Astrocyte of the hippocampus (primary cell): ENCODE data around the gene CD22.
A peak's percentile ranks its signal among the peaks of the same experiment; 100 is the strongest.

Source experiments
- DNase-seq: peaks from one replicate; pipeline ENCODE4 v3.0.0; 2011; ENCODE audit warnings: low read depth, low spot score

CD22 gene

DNA sequence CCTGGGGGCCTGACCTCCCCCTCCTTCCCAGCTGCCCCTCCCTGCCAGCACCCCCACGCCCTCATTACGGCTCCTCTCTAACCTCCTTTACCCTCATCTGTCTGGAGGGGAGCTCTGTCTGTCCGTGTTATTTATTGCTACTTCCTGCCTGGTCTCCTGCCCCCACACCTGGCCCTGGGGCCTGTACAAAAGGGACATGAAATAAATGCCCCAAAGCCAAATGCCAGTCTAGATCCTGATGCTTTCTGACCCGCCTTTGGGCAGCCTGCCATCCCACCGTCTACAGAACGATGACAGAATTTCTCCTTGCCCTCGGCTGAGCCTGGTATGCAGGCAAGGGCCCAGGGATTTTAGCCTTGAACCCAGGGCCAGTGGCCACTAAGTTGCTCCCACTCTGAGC lies 15.4 kb upstream of the CD22 start:
- DNase-seq, result peak; percentile 20

DNA sequence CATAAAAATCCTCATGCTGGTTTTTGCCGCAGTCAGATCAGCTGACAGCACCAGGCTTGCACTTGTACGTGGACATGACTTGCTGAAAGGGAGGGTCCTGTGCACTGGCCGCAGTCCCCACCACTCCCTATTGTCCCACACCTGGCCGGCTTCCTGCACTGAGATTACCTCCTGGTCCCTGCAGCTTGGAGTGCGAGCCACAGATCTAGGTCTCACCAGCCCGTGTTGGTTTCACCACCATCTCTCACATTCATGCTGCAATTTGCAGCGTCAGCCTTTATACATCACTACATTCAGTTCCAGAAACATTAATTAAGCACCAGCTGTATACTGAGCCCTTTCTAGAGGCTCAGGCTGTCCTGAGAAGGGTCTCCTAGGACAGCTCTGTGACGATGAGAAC lies 15.0 kb upstream of the CD22 start:
- DNase-seq, result no peak

DNA sequence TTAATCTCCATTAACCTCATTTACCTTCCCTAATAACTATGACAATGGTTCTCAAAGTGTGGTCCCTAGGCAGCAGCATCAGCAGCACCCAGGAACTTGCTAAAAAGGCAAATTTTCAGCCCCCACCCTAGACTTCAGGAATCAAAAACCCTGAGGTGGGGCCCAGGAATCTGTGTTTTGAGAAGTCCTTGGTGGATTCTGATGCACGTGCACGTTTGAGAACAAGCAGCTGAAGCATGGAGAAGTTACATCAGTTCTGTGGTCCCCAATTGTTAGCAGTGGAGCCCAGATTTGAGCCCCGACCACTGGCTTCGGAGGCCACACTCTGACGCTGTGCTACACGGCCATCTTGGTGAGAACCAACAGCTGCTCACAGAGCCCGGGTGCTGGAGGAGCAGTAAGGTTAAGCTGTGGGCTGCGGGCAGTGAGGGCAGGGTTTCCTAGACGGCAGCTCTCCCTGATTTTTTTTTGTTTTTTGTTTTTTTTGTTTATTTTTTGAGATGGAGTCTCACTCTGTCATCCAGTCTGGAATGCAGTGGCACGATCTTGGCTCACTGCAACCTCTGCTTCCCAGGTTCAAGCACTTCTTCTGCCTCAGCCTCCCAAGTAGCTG lies 14.0 kb upstream of the CD22 start:
- no peak for DNase-seq

DNA sequence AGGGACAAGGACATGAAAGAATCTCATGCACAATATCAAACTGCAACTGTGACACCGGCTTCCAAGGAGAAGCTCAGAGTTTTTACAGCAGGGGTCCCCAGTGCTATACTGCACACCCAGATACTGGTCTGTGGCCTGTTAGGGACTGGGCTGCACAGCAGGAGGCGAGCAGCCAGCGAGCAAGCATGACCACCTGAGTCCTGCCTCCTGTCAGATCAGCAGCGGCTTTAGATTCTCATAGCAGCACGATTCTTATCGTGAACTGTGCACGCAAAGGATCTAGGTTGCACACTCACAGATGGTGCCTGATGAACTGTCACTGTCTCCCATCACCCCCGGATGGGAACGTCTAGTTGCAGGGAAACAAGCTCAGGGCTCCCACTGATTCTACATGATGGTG lies 13.1 kb upstream of the CD22 start:
- DNase-seq, result no peak

DNA sequence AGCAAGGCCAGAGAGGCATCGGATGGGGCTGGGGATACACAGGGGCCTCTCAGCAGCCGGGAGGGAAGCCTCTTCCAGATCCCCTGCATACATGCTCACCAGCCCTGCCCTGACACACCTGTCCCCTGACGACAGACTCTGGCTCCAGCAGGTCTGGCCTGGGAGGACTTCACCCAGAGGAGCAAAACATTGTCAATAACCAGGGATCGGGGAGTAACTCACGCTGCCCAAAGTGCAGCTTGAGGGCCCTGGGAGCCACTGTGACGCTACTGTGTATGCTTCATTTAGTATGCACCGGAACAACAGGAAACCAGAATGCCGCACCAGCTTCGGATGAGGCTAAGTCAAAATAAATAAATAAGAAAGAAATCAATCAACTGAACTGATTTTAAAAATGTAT lies 12.4 kb upstream of the CD22 start:
- no peak for DNase-seq

DNA sequence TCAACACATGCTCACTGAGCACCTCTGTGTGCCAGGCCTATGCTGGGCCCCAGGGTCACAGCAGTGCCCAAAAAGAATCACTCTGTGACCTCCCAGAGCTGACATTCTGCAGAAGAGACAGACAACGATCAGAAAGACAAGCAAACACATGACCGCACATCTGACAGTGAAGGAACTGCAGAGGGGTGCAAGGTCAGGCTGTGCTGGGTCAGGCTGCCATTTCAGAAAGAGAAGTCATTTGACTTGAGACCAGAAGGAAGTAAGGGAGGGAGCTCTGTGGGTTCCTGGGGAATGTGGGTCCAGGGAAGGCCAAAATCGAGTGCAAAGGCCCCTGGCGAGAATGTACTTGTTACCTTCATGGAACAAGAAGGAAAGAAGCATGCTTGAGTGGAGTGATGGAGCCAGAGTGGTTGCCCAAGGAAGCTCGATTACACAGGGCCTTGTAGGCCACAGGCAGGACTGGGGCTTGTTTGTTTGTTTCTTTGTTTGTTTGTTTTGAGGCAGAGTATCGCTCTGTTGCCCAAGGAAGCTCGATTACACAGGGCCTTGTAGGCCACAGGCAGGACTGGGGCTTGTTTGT lies 11.4 kb upstream of the CD22 start:
- DNase-seq, result no peak

DNA sequence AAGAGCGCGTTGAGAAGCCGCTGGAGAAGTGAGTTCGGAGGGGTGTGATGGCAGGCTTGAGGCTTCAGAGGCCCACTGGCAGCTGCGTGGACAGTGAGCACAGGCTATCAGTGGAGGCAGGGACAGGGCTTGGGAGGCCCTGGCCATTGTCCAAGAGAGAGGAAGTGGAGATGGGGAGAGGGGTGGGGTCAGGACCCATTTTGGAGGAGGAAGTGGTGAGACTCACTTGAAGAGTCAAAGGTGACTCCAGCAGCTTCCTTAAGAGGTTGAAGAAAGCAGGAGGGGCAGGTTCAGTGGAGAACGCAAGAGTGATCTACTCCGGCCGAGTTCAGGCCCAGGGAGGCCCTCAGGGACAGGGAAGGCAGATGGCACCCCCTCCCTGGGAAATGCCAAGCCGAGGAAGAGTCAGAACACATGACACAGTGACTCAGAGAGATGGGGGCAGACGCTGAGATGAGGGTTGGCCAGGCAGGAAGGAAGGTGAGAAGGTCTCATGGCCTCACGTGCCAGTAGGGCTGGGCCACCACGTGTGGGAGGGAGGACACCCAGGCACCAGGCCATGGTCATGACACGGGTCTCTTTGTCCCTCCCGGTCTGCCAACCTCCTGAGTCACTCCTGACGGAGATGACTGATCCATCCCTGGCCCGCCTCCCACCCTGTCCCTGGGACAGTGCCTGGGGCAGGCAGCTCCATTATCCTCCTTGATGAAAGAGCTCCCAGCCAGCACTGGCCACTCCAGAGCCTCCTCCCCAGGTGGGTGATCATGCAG lies 10.1 kb upstream of the CD22 start:
- peak; percentile 35 for DNase-seq

DNA sequence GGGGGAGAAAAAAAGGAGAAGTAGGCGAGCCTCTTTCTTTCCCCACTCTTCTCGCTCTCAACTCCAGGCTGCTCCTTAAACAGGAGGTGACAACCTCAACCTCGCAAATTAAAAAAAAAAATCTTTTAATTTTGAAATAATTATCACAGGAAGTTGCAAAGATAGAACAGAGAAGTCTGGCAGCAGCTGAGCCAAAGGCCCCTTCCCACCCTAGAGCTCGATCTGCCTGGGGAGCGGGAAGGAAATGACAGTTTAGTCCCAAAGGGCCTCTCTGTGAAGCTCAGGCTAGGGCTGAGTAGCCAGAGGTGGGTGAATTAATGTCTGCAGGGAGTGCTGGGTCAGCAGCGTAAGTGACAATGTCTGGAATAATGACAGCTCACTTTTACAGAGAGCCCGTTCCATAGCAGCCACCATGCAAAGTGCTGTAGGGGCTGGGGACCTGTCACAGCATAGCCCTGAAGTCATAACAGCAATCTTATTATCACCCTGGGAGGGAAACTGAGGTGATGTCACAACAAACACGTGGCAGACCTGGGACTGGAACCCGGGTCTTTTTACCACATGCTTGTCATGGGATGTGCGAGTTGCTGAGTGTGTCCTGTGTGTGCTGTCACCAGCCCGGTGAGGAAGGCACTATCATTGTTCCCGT lies 8.8 kb upstream of the CD22 start:
- no peak for DNase-seq

DNA sequence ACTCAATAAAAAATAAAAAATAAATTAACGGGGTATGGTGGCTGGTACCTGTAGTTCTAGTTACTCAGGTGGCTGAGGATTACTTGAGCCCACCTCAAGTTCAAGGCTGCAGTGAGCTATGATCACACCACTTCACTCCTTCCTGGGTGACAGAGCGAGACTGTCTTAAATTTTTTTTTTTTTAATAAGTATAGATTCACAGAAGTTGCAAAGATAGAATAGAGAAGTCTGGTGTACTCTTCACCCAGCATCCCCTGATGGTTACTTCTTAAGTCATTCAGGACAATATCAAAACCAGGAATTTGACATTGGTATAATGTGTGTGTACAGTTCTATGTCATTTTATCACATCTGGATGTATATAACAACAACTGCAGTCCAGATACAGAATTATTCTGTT lies 7.7 kb upstream of the CD22 start:
- no peak for DNase-seq

DNA sequence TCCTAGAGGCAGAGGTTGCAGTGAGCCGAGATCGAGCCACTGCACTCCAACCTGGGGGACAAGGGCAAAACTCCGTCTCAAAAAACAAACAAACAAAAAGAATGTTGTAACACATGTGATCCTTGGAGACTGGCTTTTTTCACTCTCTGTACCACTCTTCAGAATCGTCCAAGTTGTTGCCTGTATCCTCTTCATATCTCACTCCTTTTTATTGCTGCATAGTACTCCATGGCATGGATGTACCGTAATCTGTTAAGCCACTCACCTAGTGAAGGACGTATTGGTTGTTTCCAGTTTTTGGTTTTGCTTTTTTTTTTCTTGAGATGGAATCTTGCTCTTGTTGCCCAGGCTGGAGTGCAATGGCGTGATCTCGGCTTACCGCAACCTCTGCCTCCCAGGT lies 7.0 kb upstream of the CD22 start:
- no peak for DNase-seq

DNA sequence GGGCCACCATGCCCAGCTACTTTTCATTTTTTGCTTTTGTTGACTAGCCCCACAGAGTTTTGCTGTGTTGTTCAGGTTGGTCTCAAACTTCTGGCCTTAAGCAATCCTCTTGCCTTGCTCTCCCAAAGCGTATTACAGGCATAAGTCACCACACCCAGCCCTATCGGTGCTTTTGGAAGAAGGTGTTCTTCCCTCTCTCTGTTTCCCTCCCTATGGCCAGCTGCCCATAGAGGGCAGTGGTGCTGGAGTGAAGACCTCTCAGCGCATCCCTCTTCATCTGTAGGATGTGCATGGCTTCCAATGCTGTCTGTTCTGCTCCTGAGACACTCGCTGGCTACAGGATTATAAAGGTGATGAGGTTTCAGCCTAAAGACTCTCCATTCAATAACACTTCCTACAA lies 1.3 kb upstream of the CD22 start:
- DNase-seq, result no peak

DNA sequence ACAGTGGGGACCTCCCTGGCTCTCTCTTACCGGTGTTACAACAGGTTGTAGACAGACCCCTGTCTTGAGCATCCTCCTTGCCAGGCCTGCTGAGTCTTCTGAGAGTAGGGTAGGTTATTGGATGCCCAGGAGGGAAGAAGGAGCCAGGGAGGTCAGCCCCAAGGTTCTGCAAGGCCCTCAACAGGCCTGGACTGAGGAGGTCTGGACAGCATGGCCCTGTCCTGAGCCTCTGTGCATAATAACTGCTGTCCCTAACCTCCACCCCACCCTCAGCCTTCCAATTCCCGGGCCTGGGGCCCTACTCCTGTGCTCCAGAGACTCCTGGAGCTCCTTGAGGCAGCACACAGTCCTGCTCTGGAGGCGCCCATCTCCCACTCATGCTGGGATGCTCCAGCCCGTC lies 336 bp downstream of the CD22 start:
- no peak for DNase-seq

DNA sequence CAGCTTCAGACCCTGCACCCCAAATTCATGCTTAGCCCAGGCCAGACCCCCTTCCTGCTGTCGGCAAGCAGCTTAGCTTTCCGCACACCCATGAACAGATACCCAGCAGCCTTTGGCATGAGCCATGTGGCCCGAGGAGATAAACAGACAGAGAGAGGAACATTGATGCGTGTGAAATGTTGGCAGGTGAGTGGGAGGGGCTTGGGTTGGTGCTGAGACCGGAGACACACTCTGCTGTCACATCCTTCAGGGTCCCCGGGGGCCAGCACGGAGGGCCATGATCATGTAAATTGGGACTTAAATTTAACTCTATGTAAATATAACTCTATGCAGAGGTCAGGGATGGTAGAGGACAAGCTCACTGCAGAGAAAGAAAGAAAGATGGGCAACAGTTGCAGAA lies 1.5 kb downstream of the CD22 start:
- DNase-seq, result no peak

DNA sequence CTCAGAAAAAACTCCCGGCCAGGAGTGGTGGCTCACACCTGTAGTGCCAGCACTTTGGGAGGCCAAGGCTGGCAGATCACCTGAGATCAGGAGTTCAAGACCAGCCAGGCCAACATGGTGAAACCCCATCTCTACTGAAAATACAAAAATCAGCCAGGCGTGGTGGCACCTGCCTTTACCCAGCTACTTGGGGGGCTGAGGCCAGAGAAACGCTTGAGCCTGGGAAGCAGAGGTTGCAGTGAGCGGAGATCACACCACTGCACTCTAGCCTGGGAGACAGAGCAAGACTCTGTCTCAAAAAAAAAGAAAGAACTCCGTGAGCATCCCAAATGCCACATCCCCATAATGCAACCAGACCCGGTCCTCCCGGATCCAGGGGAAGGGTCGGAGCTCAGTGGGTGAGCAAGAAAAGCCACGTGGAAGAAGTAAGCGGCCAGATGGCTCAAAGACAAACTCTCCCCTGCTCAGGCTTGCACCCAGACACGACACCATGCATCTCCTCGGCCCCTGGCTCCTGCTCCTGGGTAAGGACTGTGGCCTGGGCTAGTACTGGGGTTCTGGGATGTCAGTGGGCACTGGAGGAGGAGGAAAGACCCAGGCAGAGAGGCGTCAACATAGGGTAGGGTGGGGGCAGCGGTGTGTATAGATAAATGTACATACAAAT lies 2.7 kb downstream of the CD22 start:
- no peak for DNase-seq

DNA sequence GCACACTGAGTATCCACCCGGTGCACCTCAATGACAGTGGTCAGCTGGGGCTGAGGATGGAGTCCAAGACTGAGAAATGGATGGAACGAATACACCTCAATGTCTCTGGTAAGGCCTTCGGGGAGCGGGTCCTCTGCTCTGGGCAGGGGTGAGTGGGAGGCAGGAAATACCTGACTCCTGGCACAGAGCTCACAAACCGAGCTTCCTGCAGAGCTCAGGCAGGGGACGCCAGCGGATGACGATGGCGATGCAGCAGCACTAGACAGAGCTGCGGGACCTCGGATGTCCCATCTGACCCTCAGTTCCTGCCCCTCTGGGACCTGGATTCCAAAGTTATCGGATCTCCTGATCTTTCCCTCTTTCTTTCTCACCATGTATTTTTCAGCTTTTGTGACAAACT lies 3.8 kb downstream of the CD22 start:
- DNase-seq, result no peak

DNA sequence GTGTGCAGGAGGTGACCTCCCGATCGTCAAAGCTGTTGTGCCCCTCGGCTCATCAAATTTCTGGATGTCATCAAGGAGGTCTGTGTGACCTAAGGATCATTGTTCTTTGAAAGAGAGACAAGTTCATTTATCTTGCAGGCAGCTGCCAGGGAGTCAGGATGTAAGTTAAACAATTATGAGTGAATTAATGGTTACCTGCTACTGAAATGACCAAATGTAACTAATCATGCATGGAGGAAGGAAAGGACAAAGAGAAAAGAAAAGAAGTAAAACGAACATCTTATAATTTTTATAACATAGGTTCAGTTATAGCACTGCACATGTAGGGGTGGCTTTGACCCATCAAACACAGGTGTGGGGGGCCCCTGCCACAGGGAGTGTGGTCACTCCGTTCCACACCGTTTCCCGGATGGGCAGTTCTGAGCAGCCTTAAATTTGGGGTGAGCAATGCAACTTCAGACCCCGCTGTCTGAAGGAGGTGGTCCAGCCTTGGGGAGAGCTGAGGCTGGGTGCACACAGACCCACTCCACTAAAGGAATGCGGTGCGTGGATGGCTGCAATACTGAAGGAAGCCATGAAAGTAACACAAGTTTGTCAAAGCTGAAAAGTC lies 5.3 kb downstream of the CD22 start:
- DNase-seq, result no peak

DNA sequence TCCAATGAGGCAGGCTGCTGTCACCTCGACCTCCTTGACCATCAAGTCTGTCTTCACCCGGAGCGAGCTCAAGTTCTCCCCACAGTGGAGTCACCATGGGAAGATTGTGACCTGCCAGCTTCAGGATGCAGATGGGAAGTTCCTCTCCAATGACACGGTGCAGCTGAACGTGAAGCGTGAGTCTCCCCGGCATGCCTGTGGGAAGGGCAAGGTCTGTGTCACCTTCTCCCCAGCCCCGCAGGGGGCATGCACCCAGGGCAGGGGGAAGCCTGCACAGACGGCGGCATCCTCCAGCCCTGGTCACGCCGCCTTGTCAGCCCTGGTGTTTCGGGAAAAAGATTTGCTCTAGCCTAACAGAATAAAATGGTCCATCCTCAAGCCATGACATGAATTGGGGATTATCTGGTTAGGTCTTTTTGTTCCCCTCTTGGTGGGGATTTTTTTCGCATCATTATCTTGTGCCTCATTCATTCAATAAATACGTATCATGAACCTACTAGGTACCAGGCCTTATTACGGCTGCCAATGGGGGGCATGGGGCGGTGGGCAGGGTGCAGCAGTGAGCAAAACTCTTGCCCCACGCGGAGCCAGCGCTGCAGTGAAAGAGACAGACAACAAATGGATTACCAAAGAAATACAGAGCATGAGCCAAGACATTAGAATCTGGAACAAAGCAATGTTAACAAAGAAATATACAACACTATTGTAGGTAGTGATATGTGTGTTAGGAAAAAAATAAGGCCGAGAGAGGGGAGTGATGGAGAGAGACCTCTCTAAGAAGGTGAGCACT lies 7.4 kb downstream of the CD22 start:
- DNase-seq, result no peak

DNA sequence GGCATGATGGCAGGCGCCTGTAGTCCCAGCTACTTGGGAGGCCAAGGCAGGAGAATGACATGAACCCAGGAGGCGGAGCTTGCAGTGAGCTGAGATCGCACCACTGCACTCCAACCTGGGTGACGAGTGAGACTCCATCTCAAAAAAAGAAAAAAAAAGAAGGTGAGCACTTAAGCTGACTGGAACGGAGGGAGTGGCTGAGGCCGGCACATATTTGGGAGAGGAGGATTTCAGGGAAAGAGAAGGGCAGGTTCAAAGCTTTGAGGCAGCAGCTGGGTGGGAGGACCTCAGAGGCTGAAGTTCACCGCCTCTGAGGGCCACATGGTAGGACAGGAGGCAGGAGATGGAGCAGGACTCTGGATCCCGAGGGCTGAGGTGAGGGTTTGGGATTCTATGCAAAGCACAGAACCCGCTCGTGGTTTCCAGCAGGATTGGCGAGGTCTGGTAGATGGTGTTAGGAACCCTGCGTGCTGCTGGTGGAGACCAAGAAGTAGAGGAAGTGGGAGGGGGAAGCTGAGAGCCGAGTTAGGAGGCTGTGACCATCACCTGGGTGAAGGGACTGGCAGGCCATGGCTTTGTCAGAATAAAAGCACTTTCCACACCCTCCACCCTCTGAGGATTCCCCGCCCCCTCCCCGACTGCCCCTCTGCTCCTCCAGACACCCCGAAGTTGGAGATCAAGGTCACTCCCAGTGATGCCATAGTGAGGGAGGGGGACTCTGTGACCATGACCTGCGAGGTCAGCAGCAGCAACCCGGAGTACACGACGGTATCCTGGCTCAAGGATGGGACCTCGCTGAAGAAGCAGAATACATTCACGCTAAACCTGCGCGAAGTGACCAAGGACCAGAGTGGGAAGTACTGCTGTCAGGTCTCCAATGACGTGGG lies 8.4 kb downstream of the CD22 start:
- no peak for DNase-seq

DNA sequence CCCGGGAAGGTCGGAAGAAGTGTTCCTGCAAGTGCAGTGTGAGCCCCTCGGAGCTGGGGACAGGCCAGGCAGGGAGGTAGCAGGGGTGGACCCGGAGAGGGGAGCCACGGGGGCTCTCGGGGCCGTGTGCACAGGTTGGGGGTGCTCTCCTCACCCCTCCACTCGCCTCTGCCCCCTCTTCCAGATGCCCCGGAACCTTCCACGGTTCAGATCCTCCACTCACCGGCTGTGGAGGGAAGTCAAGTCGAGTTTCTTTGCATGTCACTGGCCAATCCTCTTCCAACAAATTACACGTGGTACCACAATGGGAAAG lies 9.0 kb downstream of the CD22 start:
- no peak for DNase-seq

DNA sequence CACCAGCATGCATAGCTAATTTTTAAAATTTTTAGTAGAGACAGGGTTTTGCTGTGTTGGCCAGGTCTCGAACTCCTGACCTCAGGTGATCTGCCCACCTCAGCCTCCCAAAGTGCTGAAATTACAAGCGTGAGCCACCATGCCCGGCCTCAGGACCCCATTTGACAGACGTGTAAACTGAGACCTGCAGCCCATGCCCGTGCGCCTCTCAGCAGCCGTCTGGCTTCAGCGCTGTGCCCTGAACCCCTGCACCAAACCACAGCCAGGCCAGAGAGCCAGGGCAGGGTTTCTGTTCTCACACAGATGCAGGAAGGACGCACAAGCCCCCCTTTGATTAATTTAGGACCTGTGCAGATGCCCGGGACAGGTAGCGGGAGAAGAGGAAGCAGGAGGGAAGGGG lies 11.4 kb downstream of the CD22 start:
- no peak for DNase-seq
